DND-41 (cell line): ENCODE results near the gene CPZ.

Experiments used
- CTCF ChIP-seq: IDR thresholded peaks from 2 replicates; pipeline ENCODE4 v1.5.1; 2012; ENCODE audit warnings: borderline replicate concordance, low read length, moderate library complexity, mild to moderate bottlenecking; ENCODE audit not compliant: poor library complexity, severe bottlenecking; ENCODE audit errors: extremely low read depth
- EZH2 ChIP-seq: IDR thresholded peaks from 3 replicates; pipeline ENCODE4 v1.6.1; 2012; ENCODE audit warnings: borderline replicate concordance, low read depth, mild to moderate bottlenecking, moderate library complexity, low read length, inconsistent platforms; ENCODE audit not compliant: severe bottlenecking

DNA sequence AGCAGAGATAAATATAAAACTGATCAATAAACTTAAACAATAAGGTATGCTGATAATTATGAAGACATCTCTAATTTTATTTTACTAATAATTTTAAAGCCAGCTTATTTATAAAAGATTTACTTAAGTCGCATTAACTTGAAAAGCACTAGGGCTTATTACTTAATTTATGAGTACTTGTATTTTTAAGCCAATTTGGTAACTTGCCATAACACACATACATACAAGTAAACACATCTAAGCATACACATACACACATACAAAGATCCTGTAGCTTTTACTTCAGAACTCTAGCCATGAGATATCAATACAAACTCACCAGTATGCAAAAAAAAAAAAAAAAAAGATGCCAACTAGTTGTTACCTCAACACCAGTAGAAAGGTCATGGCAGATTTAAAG lies 22.4 kb upstream of the CPZ start:
- no peak for TF ChIP-seq CTCF
- TF ChIP-seq EZH2, result no peak
